Ectodermal cell (in vitro differentiated cells): ENCODE data around the gene LMAN2.

Source experiments
- H3K27ac ChIP-seq: 2 replicates; pipeline ENCODE4 v1.7.0; 2013; ENCODE audit warnings: mild to moderate bottlenecking, low read depth, low read length; ENCODE audit not compliant: insufficient read depth, poor library complexity, severe bottlenecking
- H3K27me3 ChIP-seq: 2 replicates; pipeline ENCODE4 v1.7.0; 2013; ENCODE audit warnings: mild to moderate bottlenecking, low read length; ENCODE audit not compliant: insufficient read depth, control insufficient read depth, poor library complexity, severe bottlenecking
- H3K36me3 ChIP-seq: one replicate; pipeline ENCODE4 v1.7.0; 2013; ENCODE audit warnings: low read length; ENCODE audit not compliant: control insufficient read depth, insufficient read depth
- H3K4me1 ChIP-seq: one replicate; pipeline ENCODE4 v1.7.0; 2013; ENCODE audit warnings: low read length; ENCODE audit not compliant: control insufficient read depth, insufficient read depth
- H3K4me3 ChIP-seq: 2 replicates; pipeline ENCODE4 v1.7.0; 2013; ENCODE audit warnings: low read depth, low read length, control low read depth; ENCODE audit not compliant: insufficient read depth
- H3K9me3 ChIP-seq: 2 replicates; pipeline ENCODE4 v1.7.0; 2013; ENCODE audit warnings: mild to moderate bottlenecking, low read length, moderate library complexity; ENCODE audit not compliant: control insufficient read depth
- WGBS, 2 experiments: methylation state at CpG; one replicate each; pipeline ENCODE4 v1.1.7; 2013; ENCODE audit warnings: missing lambda C conversion rate in 2 of 2; 5-methylcytosine and 5-hydroxymethylcytosine counted together

LMAN2 gene

DNA sequence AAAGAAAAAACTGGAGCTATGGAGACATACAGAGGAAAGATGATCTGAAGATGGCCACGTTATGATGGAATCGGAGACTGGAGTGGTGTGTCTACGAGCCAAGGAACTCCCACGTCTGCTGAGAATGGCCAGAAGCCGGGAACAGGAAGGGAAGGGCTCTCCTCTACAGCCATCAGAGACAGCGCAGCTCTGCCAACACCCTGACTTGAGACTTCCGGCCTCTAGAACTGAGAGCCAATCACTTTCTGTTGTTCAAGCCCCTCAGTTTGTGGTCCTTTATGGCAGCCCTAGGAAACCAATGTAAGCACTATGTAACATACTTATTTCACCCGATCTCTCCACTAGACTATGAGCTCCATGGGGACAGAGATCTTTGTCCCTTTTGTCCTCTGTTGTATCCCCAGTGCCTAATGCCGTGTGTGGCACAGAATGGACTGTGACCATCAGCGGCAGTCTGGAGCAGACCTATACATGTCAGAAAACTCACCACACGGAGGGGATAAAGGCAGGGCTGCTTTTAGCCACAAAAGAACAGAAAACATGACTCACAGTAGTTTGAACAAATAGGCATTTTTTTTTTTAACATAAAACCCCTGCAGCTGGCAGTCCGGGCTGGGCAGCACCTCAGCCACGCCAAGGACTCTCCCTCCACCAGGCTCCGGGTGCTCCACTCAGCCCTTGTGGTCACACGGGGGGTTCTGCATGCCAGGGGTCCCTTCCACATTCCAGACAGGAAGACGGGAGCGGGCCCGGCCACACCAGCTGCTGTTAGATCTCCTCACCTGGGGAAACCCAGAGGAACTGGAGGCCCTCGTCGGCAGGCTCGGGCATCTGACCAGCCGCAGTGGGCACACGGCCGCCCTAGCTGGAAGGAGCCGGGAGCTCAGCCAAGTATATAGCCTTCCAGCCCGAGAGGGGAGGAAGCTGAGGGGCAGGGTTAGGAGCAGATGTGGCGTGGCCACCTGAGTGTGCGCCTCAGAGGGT is 23.6 kb downstream of the LMAN2 start:
- no peak overlapping the region for H3K27ac ChIP-seq
- H3K4me1 ChIP-seq: no peaks in the 10 kb centered on the region
- no peaks in the 10 kb centered on the region for H3K36me3 ChIP-seq
- H3K27me3 ChIP-seq: no peaks in the 10 kb centered on the region
- H3K4me3 ChIP-seq: no peak overlapping the region
- 93% methylated on average over 28 of the region's 28 CpGs for WGBS, 2 experiments
- H3K9me3 ChIP-seq: no peaks in the 10 kb centered on the region

DNA sequence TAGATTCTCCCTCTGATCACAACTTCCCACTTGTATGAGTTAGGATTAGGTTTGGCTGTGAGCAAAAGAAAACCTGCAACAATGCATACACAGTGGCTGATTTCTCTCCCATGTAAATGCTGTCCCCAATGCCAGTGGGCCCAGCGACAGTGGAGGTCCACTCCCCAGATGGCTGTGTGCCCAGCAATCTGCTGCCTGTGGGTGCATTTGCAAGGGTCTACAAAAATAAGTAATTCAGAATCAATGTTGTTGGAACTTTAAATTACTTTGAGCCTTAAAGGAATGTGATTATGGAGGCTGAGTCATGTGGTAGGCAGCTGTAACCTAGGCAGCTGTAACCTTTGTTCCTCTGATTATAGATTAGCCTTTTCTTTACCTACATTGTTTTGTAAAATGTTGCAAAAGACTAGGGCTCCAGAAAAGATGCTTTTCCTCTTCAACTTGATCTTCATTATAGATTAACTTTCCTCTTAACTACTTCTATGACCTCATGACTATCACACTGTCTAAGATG is 25.5 kb downstream of the LMAN2 start:
- H3K27ac ChIP-seq: no peak overlapping the region
- no peaks in the 10 kb centered on the region for H3K9me3 ChIP-seq
- 36 to 68% methylated on average over 1 of the region's 1 CpG for WGBS, 2 experiments
- H3K36me3 ChIP-seq: no peaks in the 10 kb centered on the region
- no peaks in the 10 kb centered on the region for H3K4me1 ChIP-seq
- H3K27me3 ChIP-seq: no peaks in the 10 kb centered on the region
- H3K4me3 ChIP-seq: no peak overlapping the region

DNA sequence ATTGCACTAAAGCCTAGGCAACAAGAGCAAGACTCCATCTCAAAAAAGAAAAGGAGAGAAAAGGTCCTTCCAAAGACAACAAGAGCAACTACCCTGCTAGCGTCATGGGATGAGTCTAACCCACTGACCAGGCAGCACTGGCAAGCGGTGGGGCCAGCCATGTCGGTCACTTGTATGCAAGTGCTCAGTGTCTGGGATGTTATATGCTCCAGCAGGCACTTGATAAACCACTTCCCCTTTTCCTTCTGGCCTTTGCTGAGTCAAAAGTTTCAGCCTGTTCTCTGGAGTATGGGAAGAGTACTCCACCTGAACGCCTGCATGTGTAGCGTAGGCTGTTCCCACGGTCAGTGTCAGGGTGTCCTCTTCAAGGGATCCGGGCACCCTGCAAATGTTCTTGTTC is 30.6 kb downstream of the LMAN2 start:
- 93 to 95% methylated on average over 7 of the region's 7 CpGs for WGBS, 2 experiments
- no peak overlapping the region for H3K27ac ChIP-seq

DNA sequence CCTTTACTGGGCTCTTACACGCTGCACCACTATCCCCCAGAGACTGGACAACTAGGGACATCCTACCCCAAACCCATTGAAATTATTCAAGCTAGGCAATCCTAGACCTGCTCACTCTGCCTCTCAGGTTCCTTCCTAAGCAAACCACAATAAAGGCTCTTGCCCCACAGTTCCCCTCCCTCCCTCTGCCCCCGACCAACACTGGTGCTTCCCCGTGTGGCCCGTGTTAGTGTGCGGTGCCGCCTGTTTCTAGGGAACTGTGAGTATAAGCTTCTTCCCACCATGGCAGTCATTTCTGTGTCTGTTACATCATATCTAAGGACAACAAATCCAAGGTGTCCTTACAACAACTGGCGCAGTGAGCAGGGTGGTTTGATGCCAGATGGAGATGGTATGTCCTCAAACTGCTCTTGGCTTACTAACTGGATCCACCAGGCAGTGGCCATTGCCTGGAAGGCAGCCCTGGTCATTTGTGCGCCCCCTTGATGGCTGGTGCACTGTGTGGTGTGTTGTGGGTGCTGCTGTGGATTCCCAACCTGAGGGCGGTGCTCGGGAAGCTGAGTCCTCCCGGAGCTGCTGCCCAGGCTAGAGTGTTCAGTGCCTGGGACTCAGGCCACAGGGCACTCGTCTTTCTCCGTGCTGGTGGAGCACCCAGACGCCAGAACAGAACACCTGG is 31.4 kb downstream of the LMAN2 start:
- Histone ChIP-seq H3K4me3 (no peak overlapping the region), H3K4me1 (no peaks in the 10 kb centered on the region), H3K9me3 (no peaks in the 10 kb centered on the region), H3K27ac (no peak overlapping the region), H3K27me3 (no peaks in the 10 kb centered on the region), H3K36me3 (no peaks in the 10 kb centered on the region)
- 94 to 95% methylated on average over 14 of the region's 14 CpGs for WGBS, 2 experiments

More for the DNA sequence above, 30.6 kb downstream of the LMAN2 start:
- Histone ChIP-seq H3K36me3 (no peaks in the 10 kb centered on the region), H3K27me3 (no peaks in the 10 kb centered on the region), H3K9me3 (no peaks in the 10 kb centered on the region), H3K4me3 (no peak overlapping the region), H3K4me1 (no peaks in the 10 kb centered on the region)

DNA sequence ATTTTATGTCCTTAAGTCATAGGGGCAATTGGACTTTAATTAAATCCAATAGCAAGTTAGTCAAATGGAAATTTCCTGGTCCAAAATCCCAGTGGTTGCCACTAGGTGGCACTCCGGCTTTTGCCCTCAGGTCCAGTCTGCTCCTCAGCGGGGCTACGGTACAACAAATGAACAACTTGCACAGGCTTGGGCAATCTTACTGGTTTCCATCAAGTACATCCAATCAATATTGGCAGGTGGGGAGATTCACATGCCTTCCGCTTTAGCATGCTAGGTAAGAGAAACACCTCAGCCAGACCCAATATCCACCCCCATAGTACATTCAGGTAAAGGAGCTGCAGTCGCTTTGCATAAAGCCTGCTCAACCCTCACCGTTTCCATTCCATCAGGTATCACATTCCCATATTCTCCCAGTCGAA is 33.5 kb downstream of the LMAN2 start:
- H3K27ac ChIP-seq: no peak overlapping the region
- no peaks in the 10 kb centered on the region for H3K36me3 ChIP-seq
- WGBS, 2 experiments: 32 to 36% methylated on average over 7 of the region's 7 CpGs
- no peaks in the 10 kb centered on the region for H3K27me3 ChIP-seq
- H3K4me3 ChIP-seq: no peak overlapping the region
- H3K9me3 ChIP-seq: no peaks in the 10 kb centered on the region
- peaks cover 1% of the 10 kb centered on the region for H3K4me1 ChIP-seq

DNA sequence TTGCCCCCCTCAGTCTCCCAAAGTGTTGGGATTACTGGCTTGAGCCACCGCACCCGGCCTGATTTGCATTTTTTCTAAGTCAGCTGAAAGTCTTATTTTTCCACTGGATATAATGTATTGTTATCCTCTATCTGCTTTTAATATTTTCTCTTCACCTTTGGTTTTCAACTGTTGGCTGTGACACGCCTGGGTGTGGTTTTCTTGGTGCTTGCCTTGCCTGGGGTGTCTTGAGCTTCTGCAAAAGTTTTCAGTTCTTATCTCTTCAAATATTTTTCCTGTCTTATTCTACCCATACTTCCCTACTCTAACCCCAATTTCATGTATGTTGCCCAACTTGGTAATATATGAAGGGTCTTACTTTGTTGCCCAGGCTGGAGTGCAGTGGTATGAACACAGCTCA is 35.5 kb downstream of the LMAN2 start:
- no peak overlapping the region for H3K27ac ChIP-seq
- no peaks in the 10 kb centered on the region for H3K27me3 ChIP-seq
- peaks cover 3% of the 10 kb centered on the region for H3K4me1 ChIP-seq
- H3K36me3 ChIP-seq: no peaks in the 10 kb centered on the region
- no peak overlapping the region for H3K4me3 ChIP-seq
- H3K9me3 ChIP-seq: no peaks in the 10 kb centered on the region
- WGBS, 2 experiments: 92 to 96% methylated on average over 3 of the region's 3 CpGs

DNA sequence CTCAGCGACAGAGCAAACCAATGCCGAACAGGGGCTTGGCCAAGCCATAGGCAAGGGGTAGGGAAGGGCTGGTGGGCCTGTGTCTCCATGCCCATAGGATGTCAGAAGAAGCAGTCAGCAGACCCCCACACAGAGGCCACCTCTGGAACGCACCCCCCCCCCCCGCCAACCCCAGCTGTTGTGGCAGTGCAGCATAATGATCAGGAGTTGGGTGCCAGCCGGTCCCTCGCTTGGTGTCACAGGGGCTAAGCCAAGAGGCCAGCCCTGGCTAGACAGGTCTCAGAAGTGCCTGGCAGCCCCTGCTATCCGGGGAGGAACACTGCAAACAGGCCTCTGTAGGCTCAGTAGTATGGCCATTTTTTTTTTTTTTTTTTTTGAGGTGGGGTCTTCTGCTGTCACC is 36.1 kb downstream of the LMAN2 start:
- Histone ChIP-seq H3K36me3 (no peaks in the 10 kb centered on the region), H3K4me1 (peaks cover 8% of the 10 kb centered on the region), H3K27ac (no peak overlapping the region), H3K9me3 (no peaks in the 10 kb centered on the region), H3K27me3 (no peaks in the 10 kb centered on the region), H3K4me3 (no peak overlapping the region)
- WGBS, 2 experiments: 87 to 93% methylated on average over 7 of the region's 7 CpGs

DNA sequence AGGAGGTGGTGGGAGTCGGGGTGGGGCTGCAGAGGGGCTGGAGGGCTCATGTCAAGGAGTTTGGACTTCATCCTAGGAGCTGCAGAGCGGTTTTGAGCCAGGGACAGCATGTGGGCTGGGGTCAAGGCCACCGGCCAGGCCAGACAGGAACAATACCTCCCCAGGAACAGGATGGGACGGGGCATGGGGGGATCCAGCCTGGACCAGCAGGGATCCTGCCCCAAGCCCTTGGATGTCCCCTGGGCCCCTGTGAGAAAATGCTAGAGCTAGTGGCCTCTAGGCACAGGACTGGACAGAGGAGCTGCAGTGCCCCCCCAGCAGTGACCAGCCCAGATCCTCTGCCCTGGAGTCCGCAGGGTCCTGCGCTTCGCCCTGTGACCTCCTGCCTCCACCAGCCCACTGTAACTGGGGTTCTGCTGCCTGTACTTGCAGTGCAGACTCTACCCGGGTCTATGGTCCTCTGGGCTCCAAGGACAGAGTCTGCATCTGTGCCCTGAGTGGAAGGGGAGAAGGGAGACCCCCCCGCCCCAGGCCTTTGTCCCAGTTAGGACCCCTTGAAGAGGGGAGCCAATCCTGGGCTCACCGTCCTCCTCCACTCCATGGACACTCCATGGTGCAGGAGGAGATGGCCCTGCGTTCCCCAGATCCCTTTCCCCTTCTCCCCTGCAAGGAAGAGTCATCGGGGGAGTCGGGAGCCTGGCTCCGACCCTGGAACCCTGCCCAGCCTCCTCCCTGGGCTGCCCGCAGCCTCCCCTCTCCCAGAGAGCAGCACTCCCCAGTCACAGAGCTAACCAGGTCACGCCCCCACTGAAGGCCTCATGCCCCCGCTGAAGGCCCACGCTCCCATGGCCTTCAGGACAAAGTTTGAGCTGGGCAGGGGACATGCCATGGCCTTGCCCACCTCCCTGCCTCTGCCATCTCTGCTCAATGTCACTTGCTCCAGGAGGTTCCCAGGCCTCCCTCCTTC is 36.8 kb downstream of the LMAN2 start:
- no peaks in the 10 kb centered on the region for H3K9me3 ChIP-seq
- no peak overlapping the region for H3K27ac ChIP-seq
- peaks cover 15% of the 10 kb centered on the region for H3K4me1 ChIP-seq
- H3K27me3 ChIP-seq: no peaks in the 10 kb centered on the region
- 89 to 90% methylated on average over 18 of the region's 18 CpGs for WGBS, 2 experiments
- H3K4me3 ChIP-seq: no peak overlapping the region
- no peaks in the 10 kb centered on the region for H3K36me3 ChIP-seq

DNA sequence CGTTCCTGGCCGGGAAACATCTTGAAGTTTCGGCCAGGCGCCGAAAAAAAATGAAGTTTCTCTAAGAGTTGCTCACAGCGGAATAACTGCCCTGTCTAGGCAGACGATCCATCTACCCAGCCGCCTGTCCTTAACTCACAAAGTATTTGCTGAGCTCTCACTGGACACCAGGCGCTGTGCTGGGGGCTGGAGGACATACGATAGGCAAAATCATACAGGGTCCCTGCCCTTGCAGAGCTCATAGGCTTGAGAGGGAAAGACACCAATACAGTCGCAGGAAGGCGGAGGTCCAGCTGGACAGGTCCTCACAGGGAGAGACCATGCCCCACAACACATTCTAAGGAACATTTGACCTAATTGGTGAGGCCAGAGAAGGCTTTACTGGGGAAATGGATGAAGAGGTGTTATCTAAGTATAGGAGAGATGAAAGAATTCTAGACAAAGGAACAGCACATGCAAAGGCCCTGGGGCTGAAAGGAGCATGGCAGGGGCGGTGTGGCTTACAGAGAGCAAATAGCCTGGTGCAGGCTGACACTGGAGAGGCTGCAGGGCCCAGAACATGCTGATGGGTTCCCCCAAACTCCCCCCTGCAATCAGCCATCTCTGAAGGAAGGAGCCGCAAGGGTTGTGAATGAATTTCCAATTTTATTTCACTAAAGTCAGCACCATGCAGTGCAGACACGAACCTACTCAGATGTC is 37.8 kb downstream of the LMAN2 start:
- Histone ChIP-seq H3K4me3 (no peak overlapping the region), H3K4me1 (peaks cover 15% of the 10 kb centered on the region), H3K36me3 (no peaks in the 10 kb centered on the region), H3K9me3 (no peaks in the 10 kb centered on the region), H3K27ac (no peak overlapping the region), H3K27me3 (no peaks in the 10 kb centered on the region)
- 95 to 96% methylated on average over 15 of the region's 15 CpGs for WGBS, 2 experiments
